CD4-positive, alpha-beta T cell treated with Interleukin-4 for 4 hours (primary cell): ENCODE measurements around the gene ITM2B.

Experiments used
- DNase-seq: peaks from one replicate; pipeline ENCODE4 v3.0.0-alpha.2; 2020

ITM2B gene

DNA sequence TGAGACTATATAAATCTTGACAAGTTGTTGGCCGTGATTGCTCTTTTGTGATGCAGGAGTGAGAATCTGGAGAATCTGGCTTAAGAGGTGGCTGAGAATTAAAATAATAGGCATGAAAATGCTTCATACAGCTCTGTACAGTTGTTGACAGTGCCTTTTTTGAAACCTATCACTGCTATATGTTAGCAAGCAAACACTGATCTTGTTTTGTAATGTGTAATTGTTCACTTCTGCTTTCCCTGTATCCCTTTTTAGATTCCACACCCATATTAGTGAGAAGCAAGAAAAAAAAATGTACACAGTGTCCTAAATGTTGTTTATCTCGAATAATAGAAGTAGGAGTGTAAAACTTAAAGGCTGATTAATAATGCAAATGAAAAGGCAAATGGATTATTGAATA is 31.1 kb downstream of the ITM2B start:
- DNase-seq, result no peak

DNA sequence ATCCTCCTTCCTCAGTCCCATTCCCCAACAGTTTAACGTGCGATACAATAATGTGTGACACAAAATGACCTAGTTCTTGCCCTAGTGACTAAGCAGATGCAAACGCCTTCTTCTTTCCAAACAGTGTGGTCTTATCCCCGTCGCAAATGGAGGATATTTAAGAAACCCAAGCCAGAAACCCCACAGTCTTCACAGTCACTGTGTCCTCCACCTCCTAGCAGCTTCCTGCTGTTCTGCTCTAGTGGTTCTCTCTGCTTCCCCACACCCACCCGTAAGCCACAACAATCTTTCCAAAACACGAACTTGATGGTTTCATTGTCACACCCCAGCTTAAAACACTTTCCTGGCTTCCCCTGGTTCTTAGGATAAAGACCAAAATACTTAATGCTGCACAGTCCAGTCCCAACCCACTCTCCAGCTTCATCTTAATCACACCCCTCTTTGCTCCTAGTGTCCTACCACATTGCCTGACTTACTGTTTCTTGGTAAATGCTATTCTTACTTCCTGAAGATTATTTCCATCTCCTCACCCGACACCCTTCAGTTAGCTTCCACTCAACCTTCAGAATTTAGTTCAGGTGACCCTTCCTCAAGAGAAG is 32.3 kb downstream of the ITM2B start:
- peak; percentile 6 for DNase-seq

DNA sequence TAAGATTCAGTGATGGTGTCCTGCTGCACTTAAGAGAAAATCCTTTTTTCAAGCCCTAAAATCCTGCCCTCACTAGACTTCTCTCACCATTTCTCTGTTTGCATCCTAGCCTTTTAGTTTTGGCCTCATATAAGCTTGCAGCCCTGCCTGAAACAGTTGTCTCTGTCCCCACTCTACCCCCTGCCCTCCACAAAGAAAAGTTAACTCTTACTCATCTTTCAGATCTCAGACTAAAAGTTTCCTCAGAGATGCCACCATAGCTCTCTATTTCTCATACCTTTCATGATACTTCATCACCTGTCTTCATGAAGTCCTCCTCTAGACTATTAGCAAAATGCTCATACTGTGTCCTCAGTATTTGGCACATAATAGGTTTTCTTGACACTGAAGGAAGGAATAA is 33.1 kb downstream of the ITM2B start:
- DNase-seq, result no peak

DNA sequence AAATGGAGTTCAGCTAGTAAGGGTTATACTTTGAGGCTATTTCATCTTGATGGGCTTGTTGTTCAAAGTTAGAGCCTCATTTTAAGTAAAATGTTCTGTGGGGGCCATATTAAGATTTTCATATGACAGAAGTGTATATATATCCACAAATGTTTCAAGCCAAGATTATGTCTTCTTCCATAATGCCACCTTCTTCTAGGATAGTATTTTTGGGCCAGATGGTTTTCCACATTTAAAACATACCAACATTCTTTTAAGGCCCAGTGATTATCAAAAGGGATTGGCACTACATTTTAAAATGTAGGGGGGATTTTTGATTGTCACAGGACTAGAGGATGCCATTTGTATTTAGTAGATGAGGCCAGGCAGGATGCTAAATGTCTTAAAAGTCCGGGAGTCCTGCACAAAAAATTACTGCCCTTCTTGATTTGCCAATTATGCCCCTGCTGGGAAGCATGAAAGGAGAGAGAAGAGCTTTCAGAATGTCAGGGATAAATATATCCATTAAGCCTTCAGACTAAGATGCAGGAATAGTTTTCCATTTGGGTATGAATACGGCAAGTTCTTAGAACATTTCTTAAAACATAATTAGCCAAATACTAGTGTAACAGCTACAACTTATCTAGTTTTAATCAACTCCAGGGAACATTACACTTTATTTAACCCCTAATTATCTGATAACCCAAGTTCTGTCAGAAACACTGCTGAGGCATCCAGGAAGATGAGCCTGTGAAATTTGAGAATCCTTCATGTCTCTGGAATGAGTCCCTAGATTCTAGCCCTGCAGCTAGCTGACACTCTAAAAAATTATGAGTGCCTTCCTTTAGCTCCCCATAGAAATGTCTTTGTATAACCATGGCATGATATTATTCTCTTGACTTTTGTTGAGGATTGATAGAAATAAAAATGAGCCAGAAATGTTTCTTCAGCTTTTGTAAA is 34.0 kb downstream of the ITM2B start:
- no peak for DNase-seq

DNA sequence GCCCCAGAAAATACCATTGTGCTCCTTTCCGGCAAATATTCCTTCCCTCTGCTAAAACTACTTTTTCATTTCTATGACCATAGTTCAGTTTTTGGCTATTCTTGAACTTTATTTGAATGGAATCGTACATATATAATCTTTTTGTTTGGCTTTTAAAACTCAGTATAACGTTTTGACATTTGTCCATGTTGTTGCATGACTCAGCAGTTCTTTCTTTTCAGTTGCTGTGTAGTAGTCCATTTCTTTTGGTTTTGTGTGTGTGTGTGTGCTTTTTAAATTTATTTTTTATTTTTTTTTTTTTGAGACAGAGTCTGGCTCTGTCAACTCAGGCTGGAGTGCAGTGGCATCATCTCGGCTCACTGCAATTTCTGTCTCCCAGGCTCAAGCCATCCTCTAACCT is 35.0 kb downstream of the ITM2B start:
- DNase-seq, result no peak

DNA sequence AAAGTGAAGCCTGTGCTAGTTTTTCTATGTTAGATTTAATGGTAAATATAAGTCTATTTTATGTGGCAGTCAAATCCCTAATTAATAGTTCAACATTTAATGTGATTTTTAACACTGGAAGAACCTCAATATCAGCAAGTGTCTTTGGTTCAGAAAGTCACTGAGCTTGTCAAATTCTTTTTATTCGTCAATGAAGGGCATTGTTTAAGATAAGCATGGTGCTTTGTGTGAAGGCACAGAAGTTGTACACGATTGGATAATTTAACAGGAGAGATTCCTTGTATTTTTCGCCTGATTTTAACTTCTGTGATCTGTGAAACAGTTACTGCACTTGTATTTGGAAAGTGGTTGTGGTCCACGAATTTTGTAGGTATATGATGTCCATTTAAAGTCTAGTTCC is 40.3 kb downstream of the ITM2B start:
- DNase-seq, result no peak

DNA sequence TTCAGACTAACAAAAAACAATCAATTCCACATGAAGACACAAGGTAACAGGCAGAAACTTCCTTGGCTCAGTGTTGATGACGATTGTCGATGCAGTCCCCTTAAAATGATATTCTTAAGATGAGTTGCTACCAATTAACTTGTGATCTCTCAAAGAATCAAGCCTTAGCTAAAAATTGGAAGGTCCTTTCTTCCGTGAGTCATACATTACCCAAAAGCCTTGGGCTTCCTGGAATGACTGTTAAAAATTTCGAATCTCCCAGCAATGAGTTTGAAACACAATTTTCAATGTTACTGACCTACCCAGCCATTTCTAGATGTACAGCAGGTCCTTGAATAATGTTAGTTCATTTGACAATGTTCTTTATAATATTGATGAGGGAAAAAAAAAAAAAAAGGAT is 42.5 kb downstream of the ITM2B start:
- DNase-seq, result no peak

DNA sequence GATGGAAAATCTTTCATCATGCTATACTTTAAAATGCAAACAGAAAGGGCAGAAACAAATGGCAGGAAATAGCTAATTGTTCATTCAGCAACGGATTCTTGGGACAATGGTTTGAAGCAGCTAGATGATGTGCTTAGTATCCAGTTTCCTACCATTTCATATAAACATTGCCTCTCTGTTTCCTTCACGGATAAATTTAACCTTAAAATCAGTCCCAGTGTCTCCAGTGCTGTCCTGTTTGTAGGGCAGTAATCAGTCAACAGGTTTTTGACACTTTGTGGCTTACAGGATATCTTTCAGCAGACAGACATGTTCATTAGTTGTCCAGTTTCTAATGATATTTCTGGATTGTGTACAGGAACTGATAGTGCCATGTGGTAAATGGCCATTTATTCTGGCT is 45.8 kb downstream of the ITM2B start:
- no peak for DNase-seq

DNA sequence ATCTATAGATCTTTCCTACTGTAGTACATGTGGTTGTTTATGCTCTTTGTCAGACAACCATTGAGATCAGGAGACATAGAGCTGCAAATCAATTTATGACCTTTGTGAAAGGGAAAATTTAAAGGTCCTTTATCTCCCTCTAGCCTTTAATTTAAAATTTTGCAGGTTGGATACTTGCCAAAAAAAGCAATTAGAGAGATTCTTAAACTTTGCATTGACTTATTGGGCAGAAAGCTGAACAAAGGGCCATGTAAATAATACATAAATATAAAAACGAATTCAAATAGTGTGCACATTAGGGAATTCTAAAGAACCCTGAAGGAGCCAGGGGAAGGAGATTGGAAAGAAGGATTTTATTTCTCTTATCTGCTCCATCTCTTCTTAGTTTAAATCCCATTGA is 48.5 kb downstream of the ITM2B start:
- no peak for DNase-seq

DNA sequence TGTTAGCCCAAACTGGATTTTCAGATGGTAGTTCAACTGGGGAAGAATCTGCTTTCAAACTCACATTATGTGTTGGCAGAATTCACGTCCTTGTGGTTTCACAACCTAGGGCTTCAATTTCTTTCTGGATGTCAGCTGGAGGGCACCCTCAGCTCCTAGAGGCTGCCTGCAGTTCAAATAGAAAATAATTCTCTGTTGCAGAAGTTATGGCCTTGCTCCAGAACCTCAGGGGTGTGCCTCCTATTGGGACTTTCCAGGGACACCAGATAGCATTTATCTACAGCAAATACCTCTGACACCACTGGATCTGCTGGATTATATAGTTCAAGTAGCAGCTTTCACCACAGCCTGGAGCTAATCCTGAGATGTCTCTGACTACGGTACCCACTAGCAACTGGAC is 58.7 kb downstream of the ITM2B start:
- DNase-seq, result no peak

DNA sequence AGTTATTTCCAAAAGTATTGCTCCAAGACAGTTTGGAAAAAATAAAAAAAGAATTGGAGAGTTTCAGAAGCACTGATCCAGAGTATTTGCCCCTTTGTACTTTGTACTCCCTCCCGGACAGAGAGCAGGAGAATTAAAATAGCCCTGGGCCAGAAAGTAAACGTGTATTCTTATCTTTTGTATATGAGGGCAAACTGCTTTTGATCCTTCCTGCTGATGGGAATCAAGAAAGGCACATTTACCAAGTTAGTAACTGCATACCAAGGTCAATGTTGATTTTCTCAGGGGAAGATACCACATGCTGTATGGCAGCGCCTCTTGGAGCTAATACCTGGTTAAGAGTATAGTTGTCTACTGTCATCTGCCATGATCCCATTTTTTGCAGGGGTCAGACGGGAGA is 59.6 kb downstream of the ITM2B start:
- no peak for DNase-seq

DNA sequence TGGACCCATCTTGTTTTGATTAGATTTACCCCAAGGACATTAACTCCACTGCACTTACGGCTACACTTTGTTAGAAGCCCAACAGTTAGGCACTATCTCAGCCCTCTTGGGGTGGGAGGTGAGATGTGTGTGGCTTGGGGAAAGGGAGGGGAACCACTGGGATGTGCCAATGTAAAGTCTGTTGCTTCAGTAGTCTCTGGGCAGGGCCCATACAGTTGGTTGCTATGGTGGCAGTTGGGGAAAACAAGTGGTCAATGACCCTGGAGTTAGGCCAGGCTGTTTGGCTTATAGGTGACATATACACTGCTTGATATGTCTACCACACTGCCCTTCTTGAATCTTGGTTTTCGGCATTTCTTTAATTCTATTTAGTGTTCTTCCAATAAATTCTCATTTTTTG is 61.6 kb downstream of the ITM2B start:
- DNase-seq, result no peak

DNA sequence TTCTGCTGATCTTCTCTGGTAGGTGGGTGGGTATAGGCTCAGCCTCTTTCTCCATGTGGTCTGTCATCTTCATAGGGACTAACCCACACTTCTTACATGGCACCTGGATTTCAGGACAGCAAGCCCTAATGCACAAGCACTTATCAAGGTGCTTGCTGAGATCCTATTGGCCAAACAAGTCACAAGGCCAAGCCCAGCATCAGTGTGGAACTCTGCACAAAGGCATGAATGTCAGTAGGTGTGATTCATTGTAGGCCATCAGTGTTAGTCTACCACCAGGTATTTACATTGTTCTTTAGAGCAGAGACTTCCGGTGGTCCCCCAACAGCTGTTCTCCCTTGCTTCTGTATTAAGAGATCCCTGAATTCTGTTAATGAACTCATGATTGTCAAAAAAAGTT is 62.3 kb downstream of the ITM2B start:
- no peak for DNase-seq

DNA sequence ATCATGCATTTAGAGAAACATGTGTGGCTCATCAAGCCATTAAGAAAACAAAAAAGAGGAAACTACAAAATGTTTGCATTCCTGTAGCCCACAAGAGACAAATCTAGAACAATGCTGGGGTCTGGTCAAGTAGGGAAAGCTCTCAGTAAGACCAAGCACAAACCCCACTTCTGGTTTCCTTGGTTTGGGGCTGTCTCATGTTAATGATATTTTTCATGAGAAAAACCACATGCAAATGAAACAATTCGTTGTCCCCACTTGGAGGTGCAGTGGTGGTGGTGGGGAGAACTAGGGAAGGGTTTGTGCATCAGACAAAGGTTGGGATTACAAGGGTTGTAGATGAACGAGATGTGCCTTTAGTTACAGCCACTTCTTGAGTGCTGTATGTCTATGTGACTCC is 63.5 kb downstream of the ITM2B start:
- no peak for DNase-seq

DNA sequence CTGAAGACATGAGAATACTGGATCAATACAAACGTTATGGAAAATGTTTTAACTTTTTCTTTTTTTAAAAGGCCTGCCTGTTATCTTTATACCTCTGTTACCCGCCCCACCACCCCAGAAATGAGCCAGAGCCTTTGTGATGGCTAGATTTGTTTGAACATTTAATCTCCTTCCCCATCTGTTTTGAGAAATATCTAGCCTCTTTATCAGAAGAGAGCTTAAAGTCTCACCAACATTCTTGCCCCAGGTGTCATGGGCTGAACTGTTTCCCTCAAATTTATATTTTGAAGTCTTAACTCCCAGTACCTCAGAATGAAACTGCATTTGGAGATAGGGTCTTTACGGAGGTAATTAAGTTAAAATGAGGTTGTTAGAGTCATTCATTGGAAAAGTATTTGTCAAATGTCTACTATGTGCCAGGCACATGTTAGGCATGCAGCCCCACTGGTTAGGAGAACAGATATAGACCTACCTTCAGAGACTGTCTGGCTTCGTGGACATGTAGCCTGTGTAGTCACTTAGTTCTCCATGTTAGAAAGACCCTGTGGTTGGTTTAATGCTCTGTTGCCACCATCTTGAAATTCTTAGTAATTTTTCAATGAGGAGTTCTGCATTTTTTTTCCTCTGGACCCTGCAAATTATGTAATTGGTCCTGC is 64.3 kb downstream of the ITM2B start:
- no peak for DNase-seq

DNA sequence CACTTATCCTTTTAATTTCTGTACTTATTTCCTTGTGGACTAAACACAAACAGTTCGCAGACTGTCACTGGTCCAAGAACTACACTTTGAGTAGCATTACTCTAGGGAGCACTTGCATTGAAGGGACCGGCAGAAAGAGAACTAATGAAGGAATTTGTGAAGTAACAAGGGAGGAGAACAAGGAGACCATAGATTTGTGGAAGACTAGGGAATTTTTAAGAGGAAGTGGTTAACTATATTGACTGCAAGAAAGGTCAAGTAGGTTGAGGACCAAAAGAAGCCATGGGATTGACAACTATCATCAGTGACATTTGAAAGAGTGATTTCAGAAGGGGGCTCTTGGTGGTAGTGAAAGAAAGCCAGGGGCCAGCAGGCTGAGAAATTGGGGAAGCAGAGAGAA is 66.6 kb downstream of the ITM2B start:
- DNase-seq, result no peak

DNA sequence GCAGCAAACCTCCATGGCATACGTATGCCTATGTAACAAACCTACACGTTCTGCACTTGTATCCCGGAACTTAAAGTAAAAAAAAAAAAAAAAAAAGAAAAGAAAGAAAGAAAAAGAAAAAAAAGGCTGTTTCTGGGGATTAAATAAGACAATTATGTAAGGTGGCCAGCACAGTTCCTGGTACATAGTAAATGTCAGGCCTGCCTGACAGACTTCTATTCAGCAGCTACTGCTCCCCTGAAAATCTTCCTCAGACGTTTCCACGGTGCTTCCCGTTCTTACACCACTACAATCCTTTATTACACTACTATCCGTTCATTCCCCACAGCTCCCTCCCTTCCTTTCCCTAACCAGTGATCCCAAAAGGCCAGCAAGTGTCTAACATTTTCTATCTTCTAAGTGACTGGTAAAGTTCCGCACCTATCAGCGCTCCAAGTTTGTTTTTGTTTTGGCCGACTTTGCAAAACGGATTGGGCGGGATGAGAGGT is 69.9 kb downstream of the ITM2B start:
- peak; percentile 15 for DNase-seq

DNA sequence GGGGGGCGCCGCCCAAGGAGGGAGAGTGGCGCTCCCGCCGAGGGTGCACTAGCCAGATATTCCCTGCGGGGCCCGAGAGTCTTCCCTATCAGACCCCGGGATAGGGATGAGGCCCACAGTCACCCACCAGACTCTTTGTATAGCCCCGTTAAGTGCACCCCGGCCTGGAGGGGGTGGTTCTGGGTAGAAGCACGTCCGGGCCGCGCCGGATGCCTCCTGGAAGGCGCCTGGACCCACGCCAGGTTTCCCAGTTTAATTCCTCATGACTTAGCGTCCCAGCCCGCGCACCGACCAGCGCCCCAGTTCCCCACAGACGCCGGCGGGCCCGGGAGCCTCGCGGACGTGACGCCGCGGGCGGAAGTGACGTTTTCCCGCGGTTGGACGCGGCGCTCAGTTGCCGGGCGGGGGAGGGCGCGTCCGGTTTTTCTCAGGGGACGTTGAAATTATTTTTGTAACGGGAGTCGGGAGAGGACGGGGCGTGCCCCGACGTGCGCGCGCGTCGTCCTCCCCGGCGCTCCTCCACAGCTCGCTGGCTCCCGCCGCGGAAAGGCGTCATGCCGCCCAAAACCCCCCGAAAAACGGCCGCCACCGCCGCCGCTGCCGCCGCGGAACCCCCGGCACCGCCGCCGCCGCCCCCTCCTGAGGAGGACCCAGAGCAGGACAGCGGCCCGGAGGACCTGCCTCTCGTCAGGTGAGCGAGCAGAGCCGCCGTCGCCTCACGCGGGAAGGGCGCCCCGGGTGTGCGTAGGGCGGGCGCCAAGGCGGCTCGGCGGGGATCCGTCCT is 70.5 kb downstream of the ITM2B start, which contains the start of gene RB1:
Gene RB1, plus strand, starts transcription at position 393 of the 784 bp plus-strand sequence. Its CDS starts 162 bp downstream, at position 555.
- DNase-seq, result peak; percentile 88

DNA sequence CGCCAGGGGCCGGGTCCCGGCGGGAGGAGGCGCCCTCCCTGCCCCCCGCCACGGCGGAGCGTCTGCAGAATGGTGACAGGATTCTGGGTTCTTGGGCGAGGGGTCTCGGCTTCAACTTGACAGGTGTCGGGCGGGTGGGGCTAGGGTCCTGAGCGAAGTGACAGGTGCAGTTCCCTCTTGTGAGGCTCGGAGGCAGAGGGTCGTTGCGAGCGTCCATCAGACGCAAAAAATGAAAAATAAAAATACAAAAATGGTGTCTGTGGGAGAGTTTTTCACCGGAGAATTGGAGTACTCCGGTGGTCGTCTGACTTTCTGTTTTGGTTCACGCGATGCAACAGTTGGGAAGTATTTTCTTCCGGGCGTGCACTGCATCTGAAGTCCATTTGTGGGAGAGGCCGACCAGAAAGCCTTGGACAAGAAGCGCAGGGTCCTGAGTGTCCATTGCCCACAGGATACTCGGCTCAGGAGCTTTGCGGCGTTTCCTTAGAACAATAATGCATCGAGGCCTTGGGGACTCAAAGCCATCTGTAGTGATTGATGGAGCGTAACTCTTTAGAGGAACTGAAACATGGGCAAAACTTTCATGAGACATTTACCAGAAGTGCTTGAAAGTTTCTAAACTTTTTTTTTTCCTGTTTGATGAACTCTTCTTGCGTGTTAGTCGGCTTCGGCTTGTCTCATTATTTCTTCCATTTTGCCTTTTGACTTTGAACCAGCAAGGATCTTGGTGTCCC is 71.3 kb downstream of the ITM2B start:
- peak; percentile 24 for DNase-seq

DNA sequence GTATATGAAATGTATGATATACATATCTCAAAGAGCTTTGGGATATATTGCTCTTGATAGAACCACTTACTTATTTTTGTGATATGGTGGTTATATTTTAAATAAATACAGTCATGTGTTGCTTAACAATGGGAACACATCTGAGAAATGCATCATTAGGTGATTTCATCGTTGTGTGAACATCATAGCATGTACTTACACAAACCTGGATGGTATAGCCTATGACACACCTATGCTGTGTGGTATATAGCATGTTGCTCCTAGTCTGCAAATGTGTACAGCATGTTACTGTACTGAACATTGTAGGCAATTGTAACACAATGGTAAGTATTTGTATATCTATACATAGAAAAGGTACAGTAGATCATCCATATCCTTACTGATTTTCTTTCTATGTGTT is 78.2 kb downstream of the ITM2B start:
- no peak for DNase-seq

DNA sequence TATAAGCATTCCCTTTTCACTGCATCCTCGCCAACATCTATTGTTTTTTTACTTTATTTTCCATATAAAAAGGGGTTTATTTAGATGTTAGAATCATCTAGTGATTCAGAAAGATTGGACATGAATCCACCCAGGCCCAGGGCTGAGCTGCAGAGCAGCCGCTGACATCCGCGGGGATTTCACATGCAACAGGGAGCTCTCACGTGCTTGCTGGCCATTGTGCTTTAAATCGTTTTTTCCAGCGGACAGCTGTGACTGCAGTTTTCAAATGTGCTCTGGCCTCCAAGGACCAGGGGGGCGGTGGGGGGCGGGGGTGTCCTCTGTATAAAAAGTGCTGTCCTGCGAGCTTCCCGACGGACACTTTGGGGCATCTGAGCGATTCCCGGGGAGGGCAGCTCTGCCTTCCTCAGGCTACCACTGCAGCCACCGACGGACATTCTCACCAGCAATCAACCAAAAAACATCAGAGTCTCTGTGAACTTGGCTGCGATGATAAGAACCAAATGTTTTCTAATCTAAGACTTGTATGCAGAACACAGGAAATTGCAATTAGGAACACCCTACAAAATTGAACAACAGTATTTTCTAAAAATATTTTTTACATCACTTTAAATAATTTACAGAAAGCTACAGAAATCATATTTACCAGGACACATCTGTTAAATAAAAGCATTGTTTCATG is 83.1 kb downstream of the ITM2B start:
- no peak for DNase-seq
